IPS-NIHi11 (cell line): ENCODE data around the gene GLT1D1.

Experiments
- DNase-seq: peaks from one replicate; pipeline ENCODE4 v3.0.0; 2012; ENCODE audit warnings: mixed read lengths, low spot score

Gene GLT1D1

DNA sequence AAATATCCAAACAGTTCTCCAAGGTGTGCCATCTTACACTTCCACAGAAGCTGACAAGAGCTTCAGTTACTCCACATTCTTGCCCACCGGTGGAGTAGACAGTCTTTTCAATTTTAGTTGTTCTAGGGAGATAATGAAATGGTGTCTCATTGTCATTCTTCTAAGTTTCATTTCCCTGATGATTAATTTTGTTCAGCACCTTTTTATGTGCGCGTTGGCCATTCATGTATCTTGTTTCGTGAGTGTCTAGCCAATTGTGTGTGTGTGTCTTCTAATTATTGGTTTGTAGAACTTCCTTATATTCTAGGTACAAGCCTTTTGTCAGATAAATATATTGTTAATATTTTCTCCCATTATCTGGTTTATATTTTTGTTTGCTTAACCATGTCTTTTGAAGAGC, 63.1 kb downstream of the GLT1D1 start:
- DNase-seq = no peak

DNA sequence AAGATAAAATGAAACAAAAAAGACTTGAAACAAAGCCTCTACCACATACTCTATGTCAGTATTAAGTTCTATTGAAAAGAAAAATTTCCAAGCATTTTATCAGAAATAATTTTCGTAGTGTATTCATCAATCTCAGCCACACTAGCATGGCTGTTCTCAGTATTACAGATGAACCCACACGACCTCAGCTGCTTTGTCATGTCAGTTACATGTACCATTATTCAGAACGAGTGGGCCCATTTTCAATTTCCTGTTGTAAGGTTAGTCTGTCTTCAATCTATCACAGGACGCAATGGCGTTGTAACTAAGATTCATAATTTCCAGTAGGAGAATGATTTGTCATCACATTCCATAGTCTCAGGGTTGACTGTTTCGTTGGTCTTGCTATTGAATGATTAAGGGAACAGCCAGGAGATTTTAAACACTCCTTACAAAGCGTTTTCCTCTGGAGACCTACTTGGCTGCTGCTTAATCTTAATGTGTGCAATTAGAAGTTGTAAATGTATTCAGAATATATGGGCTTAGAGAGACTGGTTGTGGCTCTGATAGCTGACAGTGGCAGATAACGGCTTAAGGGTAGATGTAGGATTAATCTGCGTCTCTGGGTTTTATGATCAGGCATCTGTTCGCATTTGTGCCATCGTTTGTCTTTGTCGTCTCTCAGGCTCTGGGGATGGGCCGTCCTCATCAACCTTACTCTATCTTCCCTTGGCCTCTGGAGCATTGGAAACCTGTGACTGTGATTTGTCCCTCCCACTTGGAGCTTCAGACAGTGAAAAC, 65.4 kb downstream of the GLT1D1 start:
- no peak for DNase-seq

DNA sequence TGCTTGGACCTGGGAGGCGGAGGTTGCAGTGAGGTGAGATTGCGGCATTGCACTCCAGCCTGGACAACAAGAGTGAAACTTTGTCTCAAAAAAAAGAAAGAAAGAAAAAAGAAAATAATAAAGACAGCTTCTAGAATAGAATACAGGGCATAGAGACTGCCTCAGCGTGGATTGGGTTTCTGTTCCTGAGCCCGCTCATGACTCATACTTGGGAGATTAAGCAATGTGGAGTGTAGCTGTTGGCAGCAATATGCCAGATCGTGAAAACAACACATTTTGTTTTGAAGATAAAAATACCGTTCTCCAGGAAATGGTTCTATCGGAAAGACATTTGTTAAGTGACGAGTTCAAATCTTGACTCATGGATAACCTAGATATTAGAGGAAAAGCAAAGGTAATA, 67.2 kb downstream of the GLT1D1 start:
- no peak for DNase-seq

DNA sequence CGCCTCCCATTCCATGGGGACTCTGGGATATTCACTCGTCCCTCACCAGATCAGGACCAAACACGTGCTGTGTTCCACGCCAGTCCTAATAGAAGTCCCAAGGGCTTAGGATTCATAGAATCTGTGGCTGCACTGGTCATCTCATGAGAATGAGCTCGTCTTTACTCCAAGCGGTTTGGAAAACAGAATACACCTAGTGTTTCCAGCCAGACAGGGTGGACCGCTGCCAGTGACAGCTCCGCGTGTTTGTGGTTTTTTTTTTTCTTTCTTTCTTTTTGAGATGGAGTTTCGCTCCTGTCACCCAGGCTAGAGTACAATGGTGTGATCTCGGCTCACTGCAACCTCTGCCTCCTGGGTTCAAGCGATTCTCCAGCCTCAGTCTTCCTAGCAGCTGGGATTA, 75.1 kb downstream of the GLT1D1 start:
- no peak for DNase-seq

DNA sequence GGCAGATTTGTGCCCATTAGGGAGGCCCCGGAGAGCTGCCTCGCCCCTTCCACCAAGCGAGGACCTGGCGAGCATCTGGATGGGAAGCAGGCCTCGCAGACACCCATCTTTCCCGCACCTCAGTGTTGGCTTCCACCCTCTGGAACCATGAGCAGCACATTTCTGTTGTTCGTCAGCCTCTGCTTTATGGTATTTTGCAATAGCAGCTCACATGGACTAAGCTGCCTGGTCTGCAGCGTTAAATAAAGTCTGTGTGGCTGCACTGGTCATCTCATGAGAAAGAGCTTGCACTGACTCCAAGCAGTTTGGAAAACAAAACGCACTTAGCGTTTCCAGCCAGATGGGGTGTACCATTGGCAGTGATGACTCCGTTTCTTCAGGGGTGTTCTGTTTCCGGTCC, 75.8 kb downstream of the GLT1D1 start:
- DNase-seq = no peak

DNA sequence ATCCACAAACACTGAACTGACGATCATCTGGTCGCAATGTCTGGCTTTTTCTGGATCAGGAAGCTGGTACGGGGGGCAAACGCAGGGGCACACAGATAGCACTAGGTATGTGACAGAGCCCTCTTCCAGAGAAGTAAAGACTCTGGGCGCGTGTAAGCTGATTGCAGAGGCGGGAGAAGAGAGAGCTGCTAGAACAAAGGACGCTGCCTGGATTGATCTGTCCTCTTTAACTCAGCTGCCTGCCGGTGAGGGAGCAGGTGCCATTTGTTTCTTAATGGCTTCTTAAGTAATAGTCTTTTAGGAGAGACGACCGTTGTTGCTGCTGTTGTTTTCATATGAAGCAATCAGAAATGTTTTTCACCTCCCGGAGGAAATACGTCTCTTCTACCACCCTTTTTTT, 77.3 kb downstream of the GLT1D1 start:
- DNase-seq = no peak

DNA sequence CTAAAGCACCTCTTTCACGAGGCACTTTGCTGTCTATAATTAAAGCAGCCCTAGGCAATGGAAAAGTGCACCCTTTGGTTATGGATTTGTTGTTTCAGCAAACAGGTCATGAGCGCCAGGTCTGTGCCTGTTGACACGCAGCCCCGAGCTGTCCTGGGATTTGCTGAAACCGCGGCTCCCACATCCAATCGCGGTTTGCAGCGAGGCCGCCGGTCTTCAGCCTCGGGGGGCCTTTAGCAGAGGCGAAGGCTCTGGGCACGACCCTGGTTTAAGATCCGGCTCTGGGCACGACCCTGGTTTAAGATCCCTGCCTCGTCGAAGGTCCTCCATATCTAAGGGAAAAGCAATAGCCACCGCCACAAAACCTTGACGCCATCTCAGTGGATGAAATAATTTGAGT, 79.2 kb downstream of the GLT1D1 start:
- no peak for DNase-seq

DNA sequence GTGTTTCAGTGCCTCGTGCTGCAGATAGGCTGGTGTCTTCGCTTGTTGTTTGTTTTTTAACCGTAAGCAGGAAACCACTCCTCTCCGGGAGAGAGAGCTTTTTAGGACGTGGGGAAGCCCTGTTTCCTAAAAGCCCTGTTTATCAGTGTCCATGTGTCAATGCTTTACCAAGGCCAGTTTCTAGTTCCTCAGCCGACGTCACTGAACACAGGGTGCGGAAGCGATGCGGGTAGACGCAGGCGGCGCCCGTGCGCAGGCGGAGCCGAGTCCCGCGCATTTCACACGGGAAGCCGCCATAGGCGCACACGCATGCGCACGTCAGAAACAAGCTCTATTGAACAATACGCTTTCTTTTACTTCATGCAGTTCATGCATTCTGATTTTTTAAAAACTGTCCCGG, 79.8 kb downstream of the GLT1D1 start:
- no peak for DNase-seq

DNA sequence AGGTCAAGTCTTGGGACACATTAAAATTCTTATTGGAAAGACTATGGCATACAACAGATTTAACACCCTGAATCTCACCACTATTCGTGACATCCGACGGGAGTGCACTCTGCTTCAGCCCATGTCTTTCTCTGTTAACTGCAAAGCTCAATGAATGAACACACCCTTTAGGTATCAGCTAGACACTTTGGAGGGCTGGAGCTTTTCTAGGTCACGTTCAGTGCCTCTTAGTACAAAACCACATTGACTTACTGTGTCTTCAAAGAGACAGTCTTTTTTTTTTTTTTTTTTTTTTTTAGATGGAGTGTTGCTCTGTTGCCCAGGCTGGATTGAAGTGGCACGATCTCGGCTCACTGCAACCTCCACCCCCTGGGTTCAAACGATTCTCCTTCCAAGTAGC, 80.6 kb downstream of the GLT1D1 start:
- no peak for DNase-seq

DNA sequence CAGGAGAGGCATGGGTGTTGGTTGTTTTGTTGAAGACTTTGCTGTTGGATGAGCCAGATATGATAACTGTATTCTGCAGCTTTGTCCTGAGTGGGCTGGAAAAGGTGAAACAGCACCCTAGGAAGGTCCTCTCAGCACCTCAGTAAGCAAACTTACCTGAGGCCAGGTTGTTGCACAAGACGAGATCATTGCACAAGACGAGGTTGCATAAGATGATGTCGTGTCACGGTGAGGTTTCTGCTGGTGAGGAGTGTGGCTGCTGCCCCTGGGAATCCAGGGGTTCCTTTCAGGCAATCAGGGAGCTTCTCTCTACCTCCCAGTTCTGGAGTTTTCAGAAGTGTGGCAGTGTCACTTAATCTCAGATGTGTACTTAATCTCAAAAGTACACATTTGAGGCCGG, 85.6 kb downstream of the GLT1D1 start:
- no peak for DNase-seq

DNA sequence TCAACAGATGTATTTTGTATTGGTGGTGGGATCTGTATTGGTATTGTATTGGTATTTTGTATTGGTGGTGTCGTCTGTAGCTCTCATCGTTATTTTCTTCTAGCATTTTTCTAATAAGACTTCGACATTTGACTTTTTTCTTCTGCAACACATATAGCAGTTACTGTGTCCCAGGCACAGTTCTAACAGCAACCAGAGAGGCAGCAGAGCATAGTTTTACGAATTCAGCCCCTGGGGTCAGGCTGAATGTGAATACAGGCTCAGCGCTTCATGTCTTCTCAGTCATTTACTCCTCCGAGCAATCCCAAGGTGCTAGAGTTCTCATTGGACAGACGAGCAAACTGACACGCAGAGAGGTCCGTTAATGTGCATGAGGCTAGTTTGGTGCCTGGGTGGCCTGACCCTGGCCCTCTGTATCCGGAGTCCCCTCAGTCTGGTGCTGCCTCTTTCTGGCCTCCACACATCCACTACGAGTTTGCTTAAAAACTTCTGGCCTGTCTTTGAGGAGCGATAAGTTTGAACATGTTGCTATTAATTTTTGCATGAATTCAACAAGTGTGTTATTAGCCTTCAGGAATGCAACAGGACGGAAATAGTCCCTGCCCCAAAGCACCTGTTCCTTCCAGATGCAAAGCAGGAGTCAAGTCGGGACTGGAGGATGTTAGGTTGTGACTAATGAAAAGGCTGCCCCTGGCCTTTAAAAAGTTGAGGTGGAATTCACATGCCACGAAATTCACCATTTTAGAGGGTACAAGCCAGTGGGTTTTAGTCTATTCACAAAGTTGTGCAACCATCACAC, 87.0 kb downstream of the GLT1D1 start:
- no peak for DNase-seq

DNA sequence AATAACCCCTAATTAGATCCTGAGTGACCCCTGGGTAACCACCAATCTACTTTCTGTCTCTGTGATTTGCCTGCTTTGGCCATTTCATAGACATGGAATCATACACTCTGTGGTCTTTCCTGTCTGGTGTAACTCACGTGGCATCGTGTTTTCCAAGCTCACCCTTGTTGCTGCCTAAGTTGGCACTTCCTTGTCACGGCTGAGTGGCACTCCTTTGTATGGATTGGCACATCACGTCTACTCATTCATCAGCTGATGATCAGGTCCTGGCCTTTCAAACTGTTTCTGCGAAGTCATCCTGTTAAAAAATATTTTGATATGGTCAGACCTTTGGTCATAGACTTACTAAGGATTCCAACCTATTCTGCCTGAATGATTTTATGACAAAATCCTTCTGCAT, 87.7 kb downstream of the GLT1D1 start:
- no peak for DNase-seq

DNA sequence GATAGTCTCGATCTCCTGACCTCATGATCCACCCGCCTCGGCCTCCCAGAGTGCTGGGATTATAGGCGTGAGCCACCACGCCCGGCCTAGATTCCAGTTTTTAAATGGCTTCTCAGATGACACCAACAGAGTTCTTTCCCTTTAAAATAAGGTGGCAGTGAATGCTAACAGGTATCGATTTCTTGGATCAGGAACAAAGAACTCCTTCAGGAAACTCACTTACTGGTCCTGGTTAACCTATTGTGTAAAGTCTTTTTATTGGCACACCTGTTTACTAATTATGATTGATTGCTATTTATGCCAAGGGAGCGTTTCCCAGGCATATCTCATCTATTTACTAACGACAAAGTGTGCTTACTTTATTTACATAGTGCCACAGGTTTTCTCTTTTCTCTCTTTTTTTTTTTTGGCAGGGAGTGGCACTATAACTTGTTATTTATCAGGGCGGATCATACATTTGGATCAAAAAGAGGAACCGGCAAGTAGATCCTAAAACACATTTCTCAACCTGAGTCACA, 89.7 kb downstream of the GLT1D1 start:
- DNase-seq = no peak

DNA sequence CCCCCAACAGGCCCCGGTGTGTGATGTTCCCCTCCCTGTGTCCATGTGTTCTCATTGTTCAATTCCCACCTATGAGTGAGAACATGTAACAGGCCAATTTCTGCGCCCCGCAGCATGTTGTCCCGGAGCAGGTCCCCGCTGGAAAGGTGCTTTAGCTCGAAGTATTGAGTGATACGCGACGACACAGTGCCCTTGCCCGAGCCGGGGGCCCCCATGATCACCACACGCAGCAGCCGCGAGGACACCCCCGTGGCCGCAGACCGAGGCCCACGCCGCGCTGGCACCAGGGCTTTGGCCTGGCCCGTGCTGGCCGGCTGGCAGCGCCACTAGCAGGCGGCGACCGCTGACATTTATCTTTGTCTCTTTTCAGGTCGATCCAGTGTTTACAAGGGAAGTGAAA, 91.7 kb downstream of the GLT1D1 start:
- no peak for DNase-seq

DNA sequence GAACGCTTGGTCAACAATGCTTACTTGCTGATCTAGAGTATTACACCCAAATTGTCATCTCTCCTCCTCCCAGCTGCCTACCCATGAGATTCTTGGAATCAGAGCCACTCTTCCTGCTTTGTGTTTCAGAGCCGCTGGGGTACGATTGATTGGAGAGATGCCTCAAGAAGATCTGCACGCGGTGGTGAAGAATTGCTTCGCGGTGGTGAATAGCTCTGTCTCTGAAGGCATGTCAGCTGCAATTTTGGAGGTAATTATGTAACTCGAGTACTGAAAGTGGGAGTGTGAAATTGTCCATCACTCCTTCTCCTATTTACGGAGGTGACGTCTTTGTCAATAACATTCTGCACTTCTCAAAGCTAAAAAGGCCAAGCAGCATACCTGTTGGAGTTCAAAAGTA, 93.9 kb downstream of the GLT1D1 start:
- no peak for DNase-seq

DNA sequence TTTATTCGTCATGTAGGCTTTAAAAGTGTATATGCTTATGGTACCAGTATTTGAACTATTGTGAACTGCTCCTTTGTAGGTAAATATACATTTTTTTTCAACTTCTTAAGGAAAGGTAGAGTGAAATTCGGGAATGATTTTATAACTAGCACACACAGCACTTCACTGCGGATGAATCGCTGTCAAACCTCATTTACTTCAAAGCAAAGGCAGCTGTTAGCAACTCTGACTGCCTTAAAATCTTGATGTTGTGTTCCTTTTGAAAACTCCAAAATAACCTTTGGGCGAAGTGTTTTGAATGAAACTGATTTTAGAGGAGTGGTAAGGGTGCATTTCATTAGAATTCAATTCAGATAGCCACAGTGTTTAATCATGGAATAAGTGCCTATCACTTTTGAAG, 95.8 kb downstream of the GLT1D1 start:
- no peak for DNase-seq

DNA sequence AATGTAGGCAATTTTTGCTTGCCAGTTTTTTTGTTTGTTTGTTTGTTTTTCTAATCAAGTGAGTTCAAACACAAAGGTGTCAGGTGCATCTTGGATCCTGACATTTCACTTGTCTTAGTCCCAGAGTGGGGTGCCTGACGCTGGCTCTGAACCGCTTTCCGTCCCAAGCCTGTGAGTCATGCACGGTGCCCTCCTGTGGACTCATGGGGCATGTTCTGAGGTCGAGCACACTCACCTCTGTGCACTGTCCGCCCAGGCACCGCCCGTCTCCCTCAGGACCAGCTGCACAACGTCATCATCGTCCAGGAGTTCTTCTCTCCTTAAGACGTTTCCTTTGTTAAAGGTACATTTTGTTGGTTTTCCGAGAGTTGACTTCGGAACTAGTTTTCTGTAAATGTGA, 98.2 kb downstream of the GLT1D1 start:
- DNase-seq = no peak

DNA sequence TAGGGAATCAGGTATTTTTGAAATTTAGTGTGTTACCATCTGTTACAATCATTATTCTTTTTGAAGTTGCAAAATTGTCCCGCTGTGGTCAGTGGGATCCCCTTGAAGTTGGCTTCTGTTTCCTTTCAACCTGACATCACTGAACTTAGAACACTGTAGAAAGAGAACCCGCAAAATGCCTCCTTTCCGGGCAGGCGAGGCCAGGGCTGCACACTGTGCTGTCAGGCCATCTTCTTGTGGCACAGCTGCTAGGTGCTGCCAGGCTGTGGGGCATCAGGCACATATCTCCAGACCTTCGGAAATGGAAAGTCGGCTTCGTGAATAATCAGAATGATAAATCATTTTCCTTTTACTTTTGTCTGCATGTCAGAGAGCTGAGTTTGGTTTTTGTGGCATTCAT, 103.5 kb downstream of the GLT1D1 start:
- no peak for DNase-seq

DNA sequence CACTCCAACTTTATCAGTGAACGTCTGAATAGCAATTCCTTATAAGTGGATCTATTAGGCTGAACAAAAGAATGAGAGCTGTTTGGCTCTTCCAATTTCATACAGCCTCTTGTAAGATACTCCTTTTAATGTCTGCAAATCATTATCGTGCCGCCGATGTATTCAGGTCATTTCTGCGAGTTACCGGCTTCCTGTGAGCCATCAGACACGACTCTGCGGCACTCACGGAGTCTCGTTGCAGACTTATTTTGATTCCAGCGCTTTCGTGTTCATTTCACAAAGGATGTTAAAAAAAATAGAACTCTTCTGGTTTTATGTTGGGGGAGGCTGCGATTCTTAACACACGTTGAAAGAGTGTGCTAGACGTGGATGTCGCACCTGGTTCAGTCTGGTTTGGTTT, 106.6 kb downstream of the GLT1D1 start:
- DNase-seq = no peak

DNA sequence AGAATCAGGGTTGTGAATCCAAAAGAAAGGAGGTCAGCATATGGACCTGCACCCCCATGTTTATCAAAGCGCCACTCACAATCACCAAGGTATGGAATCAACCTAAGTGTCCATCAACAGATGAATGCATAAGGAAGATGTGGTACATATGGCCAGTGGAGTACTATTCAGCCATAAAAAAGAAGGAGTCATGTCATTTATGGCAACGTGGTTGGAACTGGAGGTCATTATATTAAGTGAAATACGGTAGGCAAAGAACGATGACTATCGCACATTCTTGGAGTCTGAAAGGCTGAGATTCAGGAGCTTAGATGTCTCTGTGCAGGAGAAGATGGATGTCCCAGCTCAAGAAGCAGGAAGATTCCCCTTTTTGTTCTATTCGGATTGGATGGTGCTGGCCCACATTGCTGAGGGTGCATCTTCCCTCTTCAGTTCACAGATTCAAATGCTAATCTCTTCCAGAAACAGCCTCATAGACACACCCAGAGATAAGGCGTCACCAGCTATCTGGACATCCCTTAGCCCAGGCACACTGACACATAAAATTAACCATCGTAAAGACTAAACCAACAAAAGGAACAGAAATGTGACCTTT, 108.1 kb downstream of the GLT1D1 start:
- no peak for DNase-seq

DNA sequence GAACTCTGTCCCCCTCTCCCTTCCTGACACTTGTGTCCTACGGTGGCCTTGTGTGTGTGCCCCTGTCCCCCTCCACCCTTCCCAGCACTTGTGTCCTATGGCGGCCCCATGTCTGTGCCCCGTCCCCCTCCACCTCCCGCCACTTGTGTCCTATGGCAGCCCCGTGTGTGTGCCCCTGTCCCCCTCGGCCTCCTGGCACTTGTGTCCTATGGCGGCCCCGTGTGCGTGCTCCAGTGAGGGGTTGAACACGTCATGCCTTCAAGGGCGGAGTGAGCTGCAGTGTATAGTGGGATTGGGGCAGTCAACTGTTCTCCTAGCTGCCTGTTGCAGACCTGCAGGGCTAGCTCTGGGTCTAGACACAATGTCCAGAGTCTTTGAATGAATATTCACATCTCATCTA, 108.7 kb downstream of the GLT1D1 start:
- no peak for DNase-seq

DNA sequence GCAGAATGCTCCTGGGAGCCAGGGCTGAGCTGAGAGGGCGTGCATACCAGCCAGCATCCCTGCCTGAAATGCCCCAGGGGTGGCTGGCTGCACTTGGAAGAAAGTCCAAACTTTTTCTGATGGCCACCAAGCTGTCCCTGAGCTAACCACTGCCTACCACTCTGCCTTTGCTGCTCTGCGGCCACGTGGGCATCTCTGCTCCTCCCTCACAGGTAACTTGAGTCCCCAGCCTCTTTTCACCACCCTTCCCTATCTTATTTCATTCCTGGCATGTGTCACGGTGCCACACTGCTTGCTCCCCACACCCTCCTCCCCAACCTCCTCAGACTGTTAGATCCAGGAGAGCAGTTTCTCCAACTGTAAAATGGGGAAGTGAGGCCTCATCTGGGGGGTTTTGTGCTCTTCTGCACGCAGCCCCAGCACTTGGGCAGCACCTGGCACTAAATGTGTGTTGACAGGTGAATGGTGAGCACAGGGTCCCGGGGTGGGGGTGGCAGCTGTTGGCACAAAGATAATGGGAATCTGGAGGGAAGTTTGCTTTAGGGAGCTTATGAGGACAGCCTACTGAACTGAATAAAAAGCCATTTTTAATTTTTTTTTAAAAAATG, 113.0 kb downstream of the GLT1D1 start:
- DNase-seq = no peak

DNA sequence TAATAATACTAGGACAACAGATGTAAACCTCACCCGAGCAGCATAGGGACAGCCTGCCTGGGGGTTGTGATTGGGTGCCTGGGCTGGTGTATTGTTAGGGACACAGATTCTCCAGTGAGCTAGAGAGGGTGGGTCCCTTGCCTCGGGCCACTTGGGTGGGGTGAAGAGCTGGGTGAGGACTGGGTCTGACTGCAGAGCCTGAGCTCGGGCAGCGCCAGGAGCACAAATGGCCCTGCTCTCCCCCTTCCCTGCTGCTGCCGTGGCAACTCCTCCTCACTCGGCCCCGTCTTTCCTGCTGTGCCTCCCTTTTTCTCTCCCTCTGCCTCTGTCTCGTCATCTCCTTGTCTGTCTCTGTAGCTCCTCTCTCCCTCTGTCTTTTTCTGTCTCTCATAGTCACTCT, 115.4 kb downstream of the GLT1D1 start:
- DNase-seq = no peak
